K562 (cell line): ENCODE results near the gene PHYHD1. TPM values are rescaled to one million over a fixed set of nuclear protein-coding genes. Genes with fewer than 3 reads are reported as not detected.

Experiments used
- BDP1 ChIP-seq: IDR thresholded peaks from 3 replicates; pipeline ENCODE4 v1.6.1; 2011; ENCODE audit not compliant: insufficient read length, insufficient read depth
- CGGBP1 ChIP-seq: fragments of 250-450 bp; sonication (Bioruptor Pico); IDR thresholded peaks from 2 replicates; pipeline ENCODE4 v1.9.0; 2021; ENCODE audit warnings: mild to moderate bottlenecking
- CREBBP ChIP-seq: IDR thresholded peaks from one replicate; pipeline ENCODE4 v1.6.1; 2012; ENCODE audit warnings: low read depth, mild to moderate bottlenecking, control low read depth, inconsistent platforms, low read length
- DIDO1 ChIP-seq: fragments of 450-650 bp; IDR thresholded peaks from 2 replicates; pipeline ENCODE4 v1.6.1; 2016; ENCODE audit warnings: low read depth, missing biosample characterization, missing genetic modification characterization
- ETS1 ChIP-seq: conservative IDR thresholded peaks from 2 replicates; pipeline ENCODE4 v1.6.1; 2011; ENCODE audit warnings: low read depth, mild to moderate bottlenecking, low read length; ENCODE audit not compliant: control insufficient read depth
- FIP1L1 ChIP-seq: fragments of 200-400 bp; formaldehyde crosslinking; IDR thresholded peaks from 2 replicates; pipeline ENCODE4 v1.6.1; 2018; ENCODE audit warnings: mild to moderate bottlenecking, low read depth, low read length; ENCODE audit not compliant: poor library complexity, severe bottlenecking
- MEIS2 ChIP-seq: fragments of 450-650 bp; IDR thresholded peaks from 2 replicates; pipeline ENCODE4 v1.6.1; 2014; ENCODE audit warnings: mild to moderate bottlenecking; ENCODE audit not compliant: partially characterized antibody
- NFYB ChIP-seq: IDR thresholded peaks from 2 replicates; pipeline ENCODE4 v1.6.1; 2011; ENCODE audit warnings: mild to moderate bottlenecking, moderate library complexity; ENCODE audit not compliant: insufficient read length; ENCODE audit errors: extremely low read depth
- PHF8 ChIP-seq: fragments of 200-600 bp; sonication (generic); IDR thresholded peaks from 2 replicates; pipeline ENCODE4 v1.6.1; 2012; ENCODE audit warnings: mixed run types, mild to moderate bottlenecking, inconsistent platforms, low read length, moderate library complexity, borderline replicate concordance
- PURB ChIP-seq: sonication (generic); formaldehyde crosslinking; IDR thresholded peaks from 2 replicates; pipeline ENCODE4 v1.9.0; 2021; ENCODE audit warnings: low read depth, mild to moderate bottlenecking, missing genetic modification reagents
- RBM25 ChIP-seq: fragments of 200-400 bp; formaldehyde crosslinking; IDR thresholded peaks from 2 replicates; pipeline ENCODE4 v1.6.1; 2018; ENCODE audit warnings: low read length, low read depth, moderate library complexity; ENCODE audit not compliant: severe bottlenecking
- SMAD3 ChIP-seq: fragments of 450-650 bp; formaldehyde crosslinking; conservative IDR thresholded peaks from 2 replicates; pipeline ENCODE4 v1.4.0; 2020; ENCODE audit warnings: mild to moderate bottlenecking
- SRF ChIP-seq, 2 experiments: fragments of 250-450, 450-650 bp in 1 of 2; sonication (Bioruptor Pico) in 1 of 2; sonication (generic) in 1 of 2; formaldehyde crosslinking; IDR thresholded peaks; 2 replicates each; pipeline versions ENCODE4 v1.5.0 to v1.5.1; 2020 to 2022; ENCODE audit warnings: mild to moderate bottlenecking in 1 of 2, missing genetic modification reagents in 1 of 2
- ZBTB8A ChIP-seq: fragments of 450-650 bp; IDR thresholded peaks from 2 replicates; pipeline ENCODE4 v1.6.1; 2018; ENCODE audit warnings: mild to moderate bottlenecking, moderate library complexity; ENCODE audit not compliant: partially characterized antibody
- ZNF133 ChIP-seq: fragments of 250-450 bp; sonication (Bioruptor Pico); IDR thresholded peaks from 2 replicates; pipeline ENCODE4 v1.4.0; 2020; ENCODE audit warnings: mild to moderate bottlenecking
- ZNF143 ChIP-seq: sonication (generic); formaldehyde crosslinking; IDR thresholded peaks from 2 replicates; pipeline ENCODE4 v1.9.0; 2022; ENCODE audit warnings: mild to moderate bottlenecking, missing genetic modification reagents
- ZNF583 ChIP-seq: fragments of 250-450 bp; sonication (Bioruptor Pico); IDR thresholded peaks from 2 replicates; pipeline ENCODE4 v1.4.0; 2020
- ZNF586 ChIP-seq: fragments of 450-650 bp; formaldehyde crosslinking; conservative IDR thresholded peaks from 2 replicates; pipeline ENCODE4 v1.4.0; 2020; ENCODE audit warnings: mild to moderate bottlenecking, moderate library complexity
- ZNF609 ChIP-seq: sonication (generic); formaldehyde crosslinking; IDR thresholded peaks from 2 replicates; pipeline ENCODE4 v1.8.1; 2023; ENCODE audit warnings: missing genetic modification reagents, mild to moderate bottlenecking, borderline replicate concordance
- ZNF695 ChIP-seq: fragments of 450-650 bp; formaldehyde crosslinking; IDR thresholded peaks from 2 replicates; pipeline ENCODE4 v1.4.0; 2020; ENCODE audit warnings: mild to moderate bottlenecking, moderate library complexity
- polyA plus RNA-seq, 8 experiments: library from polyadenylated mRNA; depleted of rRNA in 4 of 8; stranded (reverse) in 5 of 8; unstranded in 3 of 8; fragments of >200 nt; fragmentation: Nextera tagmentation in 2 of 8; fragmentation: Illumina TruSeq in 1 of 8; extraction: Ambion mirVana in 2 of 8; extraction: Trizol in 1 of 8; gene quantifications; 2 replicates each; pipeline versions ENCODE4 v1.2.1 to v1.2.3, GENCODE V29; 2011 to 2014; ENCODE audit warnings: inconsistent platforms in 1 of 8, missing spikeins in 1 of 8
- total RNA-seq, 7 experiments: library from RNA; depleted of rRNA in 6 of 7; stranded (reverse); fragments of >200 nt in 6 of 7; fragmentation: Illumina TruSeq in 2 of 7; extraction: Trizol in 2 of 7; gene quantifications; 2 replicates each; pipeline versions ENCODE4 v1.2.1 to v1.2.3, GENCODE V29; 2011 to 2021; ENCODE audit warnings: low replicate concordance in 1 of 7

PHYHD1 gene
- total and polyA plus RNA-seq, 9 of the 15 experiments (the other 6 are each of a cell fraction or from before 2014, with no cell fraction given), result 0.36 to 1.3 (median 0.80) TPM

- TF ChIP-seq ZNF609 (CRISPR knock-in tag) (no peak), RBM25 (no peak), ZNF133 (CRISPR knock-in tag) (no peak), PURB (CRISPR knock-in tag) (no peak), PHF8 (peak; percentile 95), NFYB (no peak), MEIS2 (no peak), DIDO1 (tag) (peak; percentile 41; the same call in 1 of the 2 replicates), ZNF695 (no peak), CGGBP1 (no peak), SMAD3 (CRISPR knock-in tag) (no peak), SRF (CRISPR knock-in tag; IDR thresholded peaks at IDR 0.05) (no peak), ZNF583 (CRISPR knock-in tag) (no peak), FIP1L1 (no peak), BDP1 (no peak), ZBTB8A (no peak), CREBBP (no peak), ZNF143 (CRISPR knock-in tag) (no peak), ZNF586 (CRISPR knock-in tag) (no peak), ETS1 (no peak)
These were observed 26.4 kb downstream of the PHYHD1 start (continued) for GRCh38 chr9:128947277-128947526.
